ENCODE results near the gene DNAH3.
"Not testable (repeated sequence)": the region's sequence is repeated elsewhere in the genome, so short reads cannot be mapped to it uniquely, and the experiment has no call there.

Gene DNAH3

DNA sequence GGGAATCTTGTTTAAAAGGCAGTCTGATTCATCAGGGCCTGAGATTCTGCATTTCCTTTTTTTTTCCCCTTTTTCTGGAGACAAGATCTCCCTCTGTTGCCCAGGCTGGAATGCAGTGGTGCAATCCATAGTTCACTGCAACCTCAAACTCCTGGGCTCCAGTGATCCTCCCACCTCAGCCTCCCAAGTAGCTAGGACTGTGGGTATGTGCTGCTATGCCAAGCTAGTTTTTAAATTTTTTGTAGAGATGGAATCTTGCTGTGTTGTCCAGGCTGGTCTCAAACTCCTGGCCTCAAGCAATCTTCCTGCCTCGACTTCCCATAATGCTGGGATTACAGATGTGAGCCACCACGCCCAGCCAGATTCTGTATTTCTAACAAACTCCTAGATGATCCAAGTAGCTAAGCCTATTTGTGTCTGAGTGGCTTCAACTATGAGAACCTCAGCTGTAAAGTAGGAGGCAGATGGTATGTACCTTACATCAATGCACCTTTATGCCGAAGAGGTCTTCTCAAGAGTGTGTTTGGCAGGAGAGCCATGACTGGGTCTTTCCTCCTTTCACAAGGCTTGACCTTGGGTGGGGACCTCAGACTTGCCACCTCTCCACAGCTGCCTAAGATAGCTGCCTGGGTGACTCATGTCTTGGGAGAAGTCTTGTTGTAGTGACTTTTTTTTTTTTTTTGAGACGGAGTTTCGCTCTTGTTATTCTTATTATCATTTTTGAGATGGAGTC is 18.8 kb upstream of the DNAH3 start:
- DNase-seq (ENCODE audit: low read depth in 3 of 3, low spot score in 1 of 3), result no peak

DNA sequence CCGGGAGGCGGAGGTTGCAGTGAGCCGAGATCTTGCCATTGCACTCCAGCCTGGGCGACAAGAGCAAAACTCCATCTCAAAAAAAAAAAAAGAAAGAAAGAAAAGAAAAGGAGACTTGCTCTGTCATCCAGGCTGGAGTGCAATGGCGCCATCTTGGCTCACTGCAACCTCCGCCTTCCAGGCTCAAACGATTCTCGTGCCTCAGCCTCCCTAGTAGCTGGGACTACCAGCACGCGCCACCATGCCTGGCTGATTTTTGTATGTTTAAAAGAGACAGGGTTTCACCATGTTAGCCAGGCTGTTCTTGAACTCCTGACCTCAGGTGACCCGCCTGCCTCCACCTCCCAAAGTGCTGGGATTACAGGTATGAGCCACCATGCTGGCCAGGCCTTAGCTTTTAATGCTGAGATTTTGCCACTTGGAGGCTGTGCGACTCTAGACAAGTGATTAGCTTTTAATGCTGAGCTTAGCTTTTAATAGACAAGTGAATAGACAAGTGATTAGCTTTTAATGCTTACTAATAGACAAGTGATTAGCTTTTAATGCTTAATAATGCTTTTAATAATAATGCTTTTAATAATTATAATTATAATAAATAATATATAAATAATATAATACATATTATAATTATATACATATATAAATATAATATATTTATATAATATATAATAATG is 17.4 kb upstream of the DNAH3 start:
- no peak for DNase-seq (ENCODE audit: low read depth in 3 of 3, low spot score in 1 of 3)

DNA sequence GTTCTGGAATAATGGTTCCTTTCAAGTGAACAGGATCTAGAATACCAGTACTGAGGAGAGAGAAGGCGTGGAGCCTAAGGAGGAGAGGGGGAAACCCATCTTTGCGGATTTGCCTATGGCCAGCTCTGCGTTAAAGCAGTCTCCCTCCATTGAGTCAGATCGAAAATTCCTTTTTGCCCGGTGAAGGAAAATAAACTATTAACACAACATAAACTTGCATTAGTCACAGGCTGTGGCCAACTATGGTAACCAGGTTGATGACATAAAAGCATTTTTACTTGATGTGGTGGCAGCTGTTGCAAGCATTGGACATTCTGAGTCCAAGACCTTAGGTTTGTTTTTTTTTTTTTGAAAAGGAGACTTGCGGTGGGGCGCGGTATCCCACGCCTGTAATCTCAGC is 16.7 kb upstream of the DNAH3 start:
- no peak for DNase-seq (ENCODE audit: low read depth in 3 of 3, low spot score in 1 of 3)

DNA sequence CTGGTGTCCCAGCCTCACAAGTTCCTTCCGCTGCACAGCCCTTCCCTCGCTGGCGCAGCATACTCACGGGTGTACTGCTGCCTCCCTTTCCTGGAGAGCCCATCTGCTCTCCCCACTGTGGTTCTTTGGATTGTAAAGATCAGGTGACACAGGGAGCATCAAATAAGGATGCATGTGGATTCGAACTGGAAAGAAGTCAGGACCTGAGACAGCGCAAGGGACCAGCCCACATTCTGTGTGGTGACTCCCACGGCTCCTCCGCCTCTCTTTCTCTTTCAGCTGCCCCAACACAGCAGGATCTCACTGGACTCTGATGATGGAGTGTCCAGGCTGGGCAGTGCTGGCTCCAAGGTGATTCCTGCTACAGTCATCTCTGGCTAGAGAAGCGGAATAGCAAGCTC is 15.9 kb upstream of the DNAH3 start:
- DNase-seq (ENCODE audit: low read depth in 3 of 3, low spot score in 1 of 3), result no peak

DNA sequence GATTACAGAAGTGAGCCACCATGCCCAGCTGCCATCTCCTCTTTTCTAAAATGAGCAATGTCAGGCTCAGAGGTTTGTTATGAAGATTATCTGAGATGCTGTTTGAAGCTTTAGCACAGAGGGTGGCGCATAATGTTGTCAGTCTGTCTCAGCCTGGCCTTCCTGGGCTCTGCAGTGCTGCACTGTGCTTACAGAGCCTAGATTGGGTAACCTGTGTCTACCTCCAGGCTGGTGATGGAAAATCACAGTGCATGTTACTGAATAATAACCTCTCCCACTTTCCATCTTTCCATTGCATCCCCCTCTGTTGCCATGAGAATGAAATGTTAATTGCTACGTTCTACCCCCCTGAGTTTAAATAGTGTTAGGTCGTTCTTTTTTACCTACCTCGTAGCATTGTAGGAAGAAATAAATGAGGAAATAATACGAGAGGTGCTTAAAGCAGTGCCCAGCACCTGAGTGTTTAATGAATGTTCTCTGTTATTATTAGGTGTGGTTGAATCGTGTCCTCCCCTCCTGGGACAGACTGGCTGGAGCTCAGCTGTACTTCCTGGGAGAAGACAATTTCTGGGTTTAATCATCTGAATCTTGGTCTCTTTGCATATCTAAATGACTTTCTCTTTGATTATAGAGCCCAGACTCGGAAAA is 14.0 kb upstream of the DNAH3 start:
- no peak for DNase-seq (ENCODE audit: low read depth in 3 of 3, low spot score in 1 of 3)

DNA sequence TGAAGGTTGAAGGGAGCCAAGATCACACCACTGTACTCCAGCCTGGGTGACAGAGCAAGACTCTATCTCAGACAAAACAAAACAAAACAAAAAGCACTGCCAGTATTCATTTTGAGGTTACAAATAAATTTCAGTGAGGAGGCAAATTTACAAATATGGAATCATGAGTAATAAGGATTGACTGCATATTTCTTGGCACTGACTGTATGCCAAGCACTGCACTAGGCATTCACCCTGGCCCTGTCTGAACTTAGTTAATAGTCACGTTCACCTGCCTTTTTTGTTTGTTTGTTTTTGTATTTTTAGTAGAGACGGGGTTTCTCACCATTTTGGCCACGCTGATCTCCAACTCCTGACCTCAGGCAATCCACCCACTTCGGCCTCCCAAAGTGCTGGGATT is 12.9 kb upstream of the DNAH3 start:
- no peak for DNase-seq (ENCODE audit: low read depth in 3 of 3, low spot score in 1 of 3)

DNA sequence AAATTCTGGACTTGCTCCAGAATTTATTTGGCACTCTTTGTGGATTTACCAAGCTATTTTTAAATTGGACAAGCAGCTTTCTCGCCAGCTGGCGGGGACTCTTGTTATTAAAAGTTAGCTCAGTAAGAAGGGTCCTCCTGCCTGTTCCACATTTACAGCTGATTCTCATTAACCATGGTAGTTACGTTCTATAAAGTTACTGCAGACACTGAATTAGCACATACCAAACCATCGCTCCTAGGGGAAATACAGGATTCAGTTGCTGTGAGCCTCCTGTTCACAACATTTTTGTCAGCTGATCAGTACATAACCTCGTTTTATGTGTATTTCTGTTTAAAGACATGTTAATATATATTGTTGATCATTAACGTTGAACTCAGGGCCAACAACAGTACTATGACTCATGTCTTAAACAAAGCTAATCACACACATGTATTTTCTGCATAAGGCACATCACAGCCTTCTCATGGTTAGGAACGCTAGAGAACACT is 12.1 kb upstream of the DNAH3 start:
- DNase-seq (ENCODE audit: low read depth in 3 of 3, low spot score in 1 of 3), result no peak

DNA sequence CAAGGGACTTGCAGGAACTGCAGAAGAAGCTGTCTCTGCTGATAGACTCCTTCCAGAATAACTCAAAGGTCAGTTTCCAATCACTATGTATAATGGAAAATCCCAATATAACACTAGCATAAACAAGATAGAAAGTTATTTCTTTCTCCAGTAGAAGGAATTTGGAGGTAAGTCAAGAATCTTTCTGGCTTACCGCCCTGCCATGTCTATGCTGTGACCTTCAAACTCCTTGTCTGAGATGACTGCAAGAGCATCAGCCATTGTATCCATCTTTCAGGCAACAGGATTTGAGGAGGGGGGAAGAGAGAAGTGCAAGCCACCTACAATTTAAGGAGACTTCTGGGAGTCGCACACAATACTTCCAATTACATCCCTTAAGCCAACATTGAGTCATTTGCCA is 10.6 kb upstream of the DNAH3 start:
- DNase-seq (ENCODE audit: low read depth in 3 of 3, low spot score in 1 of 3), result no peak

DNA sequence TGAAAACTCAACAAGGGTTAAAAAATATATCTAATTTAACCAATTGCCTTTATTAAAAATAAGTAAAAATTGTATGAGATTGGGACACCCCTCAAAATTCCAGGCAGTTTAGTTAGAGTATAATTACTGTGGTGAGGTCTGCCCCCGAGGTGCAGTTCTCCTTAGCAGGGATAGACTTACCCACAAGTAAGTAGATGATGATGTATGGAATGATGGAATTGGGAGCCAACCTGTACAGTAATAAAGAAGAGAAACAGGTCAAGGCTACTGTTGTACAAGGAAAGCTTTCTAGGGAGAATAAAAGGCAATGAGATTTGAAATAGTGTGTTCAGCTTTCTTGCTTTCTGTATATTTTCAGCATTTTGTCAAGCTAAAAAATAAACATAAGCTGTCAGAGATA is 9.6 kb upstream of the DNAH3 start:
- DNase-seq (ENCODE audit: low read depth in 3 of 3, low spot score in 1 of 3), result no peak

DNA sequence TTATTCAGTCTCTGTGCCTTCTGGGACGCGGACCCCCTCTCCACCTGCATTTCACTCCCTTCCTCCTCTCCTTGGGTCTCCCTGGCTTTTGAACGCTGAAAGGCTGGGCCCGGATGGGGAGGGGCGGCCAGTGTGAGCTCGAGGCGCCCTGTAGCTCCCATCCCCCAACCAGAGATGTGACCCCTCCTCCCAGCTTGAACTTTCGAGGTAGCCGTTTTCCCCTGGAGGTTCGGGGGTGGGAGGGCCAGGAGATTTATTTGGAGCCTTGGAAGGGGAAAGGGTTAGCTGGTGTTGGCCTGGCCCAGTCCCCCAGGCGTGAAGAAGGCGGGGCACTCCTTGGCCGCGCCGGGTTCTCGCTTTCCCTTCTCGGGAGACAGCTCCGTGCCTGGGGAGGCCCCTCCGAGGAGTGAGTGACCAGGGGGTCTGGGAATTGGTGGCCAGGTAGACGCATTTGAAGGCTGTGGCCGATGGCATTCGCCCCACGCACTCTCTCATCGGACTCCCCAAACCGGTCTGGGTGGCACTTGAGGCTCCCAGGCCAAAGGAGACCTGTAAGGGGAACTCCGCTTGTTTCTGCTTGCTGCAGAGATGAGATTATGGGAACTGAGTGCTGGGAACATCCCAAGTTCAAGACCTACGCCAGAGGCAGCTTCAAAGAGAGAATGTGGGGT is 8.8 kb upstream of the DNAH3 start:
- no peak for DNase-seq (ENCODE audit: low read depth in 3 of 3, low spot score in 1 of 3)

DNA sequence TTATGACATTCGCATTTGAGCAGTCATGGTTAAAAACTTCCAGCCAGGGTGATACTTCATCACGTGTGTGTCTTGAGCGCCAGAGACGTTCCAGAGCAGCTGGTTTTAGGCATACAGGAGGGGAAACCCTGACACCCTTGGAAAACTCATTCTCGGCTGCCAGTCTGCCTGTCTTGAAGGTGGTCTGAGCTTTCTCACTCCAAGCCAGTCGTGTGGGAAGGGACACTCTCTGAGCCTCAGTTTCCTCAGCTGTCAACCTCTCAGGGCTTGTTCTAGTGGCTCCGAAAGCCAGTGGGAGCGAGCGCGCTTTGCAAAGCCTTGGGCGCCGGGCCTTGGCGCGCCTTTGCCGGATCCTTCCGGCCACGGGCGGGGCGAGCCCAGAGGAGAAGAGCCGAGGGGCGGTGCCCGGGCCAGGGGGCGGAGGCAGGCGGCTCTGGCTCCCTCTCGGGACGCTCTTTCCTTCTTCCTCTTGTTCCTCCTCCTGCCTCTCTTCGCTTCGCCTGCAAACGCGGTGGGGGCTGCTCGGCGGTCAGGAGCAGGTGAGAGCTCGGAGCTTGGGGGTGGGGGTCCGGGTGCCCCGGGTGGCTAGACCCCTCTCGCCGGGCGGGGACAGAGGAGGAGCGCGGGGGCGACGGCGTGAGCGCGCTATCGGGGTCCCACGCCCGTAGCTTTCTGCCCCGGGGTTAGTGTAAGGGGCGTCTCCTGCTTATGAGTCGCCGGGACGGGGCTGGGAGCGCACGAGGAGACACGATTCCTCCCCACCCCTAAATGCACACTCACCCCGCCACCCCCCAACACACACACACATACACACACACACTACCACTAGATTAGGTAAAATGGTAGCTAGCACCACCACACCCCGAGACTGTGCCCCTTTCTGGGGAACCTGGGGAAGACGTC is 7.8 kb upstream of the DNAH3 start, which contains the start of gene LDAF1:
LDAF1 (plus strand) TSS at position 467 of the 903 bp plus-strand sequence. CDS start 2,509 bp downstream, outside the sequence.
- DNase-seq (ENCODE audit: low read depth in 3 of 3, low spot score in 1 of 3), result peak; percentile 11 to 75 (median 38)

DNA sequence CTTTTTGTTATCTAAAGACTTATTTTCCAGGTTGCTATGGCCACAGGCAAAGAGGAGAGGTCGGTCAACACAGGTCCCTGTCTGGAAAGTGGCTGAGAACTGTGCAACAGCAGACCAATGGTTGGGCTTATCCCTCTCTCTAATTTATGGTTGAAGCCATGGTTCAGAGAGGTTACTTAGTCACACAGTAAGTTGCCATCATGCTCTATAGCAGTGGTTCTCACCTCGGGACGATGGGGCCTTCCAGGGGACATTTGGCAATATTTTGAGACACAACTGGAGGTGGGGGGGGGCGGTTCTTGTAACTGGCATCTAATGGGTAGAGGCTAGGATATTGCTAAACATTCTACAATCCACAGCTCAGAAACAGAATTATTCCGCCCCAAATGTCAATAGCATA is 7.0 kb upstream of the DNAH3 start:
- DNase-seq (ENCODE audit: low read depth in 3 of 3, low spot score in 1 of 3), result no peak

DNA sequence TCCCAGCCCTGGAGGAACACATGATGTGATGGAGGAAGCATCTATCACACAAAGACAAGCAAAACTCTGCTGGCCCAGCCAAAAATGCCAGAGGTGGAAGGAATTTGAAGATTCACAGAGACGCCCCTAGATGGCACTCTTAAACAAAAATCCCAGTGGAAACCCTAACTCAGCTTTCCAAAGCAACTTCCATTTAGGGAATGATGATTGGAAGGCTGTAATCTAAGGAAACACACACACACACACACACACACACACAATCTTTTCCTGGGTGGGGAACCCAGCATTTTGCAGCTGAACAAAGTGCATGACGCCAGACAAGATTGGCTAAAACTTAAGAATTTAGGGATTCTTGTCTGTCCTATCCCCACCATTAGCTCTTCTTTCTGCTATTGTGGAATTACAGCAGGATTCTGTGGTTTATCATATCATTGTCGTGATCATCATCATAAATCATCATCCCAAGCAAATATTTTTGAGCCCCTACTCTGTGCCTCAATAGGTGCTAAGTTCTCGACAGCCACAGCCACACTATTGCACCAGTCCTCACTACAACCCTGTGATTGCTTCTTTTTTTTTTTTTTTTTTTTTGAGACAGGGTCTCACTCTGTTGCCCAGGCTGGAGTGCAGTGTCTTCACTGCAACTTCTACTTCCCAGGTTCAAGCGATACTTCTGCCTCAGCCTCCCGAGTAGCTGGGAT is 6.3 kb upstream of the DNAH3 start:
- DNase-seq (ENCODE audit: low read depth in 3 of 3, low spot score in 1 of 3), result no peak

DNA sequence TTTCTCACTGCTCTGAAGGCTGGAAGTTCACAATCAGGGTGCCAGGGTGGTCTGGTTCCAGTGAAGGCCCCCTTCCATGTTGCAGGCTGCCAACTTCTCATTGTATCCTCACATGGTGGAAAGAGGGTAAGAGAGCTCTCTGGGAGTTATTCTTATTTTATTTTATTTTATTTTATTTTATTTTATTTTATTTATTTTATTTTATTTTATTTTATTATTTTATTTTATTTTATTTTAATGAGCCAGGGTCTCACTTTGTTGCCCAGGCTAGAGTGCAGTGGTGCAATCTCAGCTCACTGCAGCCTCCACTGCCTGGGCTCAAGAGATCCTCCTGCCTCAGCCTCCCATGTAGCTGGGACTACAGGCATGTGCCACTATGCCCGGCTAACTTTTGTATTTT is 5.4 kb upstream of the DNAH3 start:
- DNase-seq (ENCODE audit: low read depth in 3 of 3, low spot score in 1 of 3), result not testable (repeated sequence)

DNA sequence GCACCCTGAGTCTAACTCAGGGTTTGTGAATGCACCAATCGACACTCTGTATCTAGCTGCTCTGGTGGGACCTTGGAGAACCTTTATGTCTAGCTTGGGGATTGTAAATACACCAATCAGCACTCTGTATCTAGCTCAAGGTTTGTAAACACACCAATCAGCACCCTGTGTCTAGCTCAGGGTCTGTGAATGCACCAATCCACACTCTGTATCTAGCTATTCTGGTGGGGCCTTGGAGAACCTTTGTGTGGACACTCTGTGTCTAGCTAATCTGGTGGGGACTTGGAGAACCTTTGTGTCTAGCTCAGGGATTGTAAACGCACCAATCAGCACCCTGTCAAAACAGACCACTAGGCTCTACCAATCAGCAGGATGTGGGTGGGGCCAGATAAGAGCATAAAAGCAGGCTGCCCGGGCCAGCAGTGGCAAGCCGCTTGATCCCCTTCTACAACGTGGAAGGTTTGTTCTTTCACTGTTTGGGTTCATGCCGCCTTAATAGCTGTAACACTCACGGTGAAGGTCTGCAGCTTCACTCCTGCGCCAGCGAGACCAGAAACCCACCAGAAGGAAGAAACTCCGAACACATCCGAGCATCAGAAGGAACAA is 2.6 kb upstream of the DNAH3 start:
- not testable (repeated sequence) for DNase-seq (ENCODE audit: low read depth in 3 of 3, low spot score in 1 of 3)

DNA sequence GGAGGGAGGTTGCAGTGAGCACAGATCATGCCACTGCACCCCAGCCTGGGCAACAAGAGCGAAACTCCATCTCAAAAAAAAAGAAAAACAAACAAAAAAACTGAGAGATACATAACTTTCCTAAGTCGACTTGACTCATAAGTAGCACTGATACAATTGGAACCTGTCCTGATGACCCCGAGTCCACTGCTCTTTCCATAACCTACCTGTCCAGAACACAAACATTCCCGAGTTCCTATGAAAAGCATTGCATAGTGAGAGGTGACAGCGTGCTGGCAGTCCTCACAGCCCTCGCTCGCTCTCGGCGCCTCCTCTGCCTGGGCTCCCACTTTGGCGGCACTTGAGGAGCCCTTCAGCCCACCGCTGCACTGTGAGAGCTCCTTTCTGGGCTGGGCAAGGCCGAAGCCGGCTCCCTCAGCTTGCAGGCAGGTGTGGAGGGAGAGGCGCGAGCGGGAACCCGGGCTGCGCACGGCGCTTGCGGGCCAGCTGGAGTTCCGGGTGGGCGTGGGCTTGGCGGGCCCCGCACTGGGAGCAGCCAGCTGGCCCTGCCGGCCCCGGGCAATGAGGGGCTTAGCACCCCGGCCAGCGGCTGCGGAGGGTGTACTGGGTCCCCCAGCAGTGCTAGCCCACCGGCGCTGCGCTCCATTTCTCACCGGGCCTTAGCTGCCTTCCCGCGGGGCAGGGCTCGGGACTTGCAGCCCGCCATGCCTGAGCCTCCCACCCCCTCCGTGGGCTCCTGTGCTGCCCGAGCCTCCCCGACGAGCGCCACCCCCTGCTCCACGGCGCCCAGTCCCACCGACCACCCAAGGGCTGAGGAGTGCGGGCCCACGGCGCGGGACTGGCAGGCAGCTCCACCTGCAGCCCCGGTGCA is 1.7 kb upstream of the DNAH3 start:
- not testable (repeated sequence) for DNase-seq (ENCODE audit: low read depth in 3 of 3, low spot score in 1 of 3)

DNA sequence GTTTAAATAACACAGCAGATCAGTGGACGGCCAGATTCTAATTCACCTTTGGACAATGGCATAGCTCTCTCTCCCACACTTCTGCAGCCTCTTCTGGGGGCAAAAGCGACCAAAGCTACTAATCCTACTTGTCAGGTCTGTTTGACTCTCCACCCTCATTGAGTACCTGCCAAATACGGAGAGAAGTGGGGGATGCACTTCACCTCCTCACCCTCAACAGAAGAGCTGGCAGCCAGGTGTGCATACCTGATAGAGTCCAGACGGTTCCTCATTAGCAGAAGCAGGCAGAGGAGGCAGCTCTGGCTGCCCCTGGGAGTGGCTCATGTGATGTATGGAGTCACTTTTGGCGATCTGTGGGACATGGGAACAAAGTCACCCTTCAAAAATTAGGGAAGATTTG is 4.9 kb downstream of the DNAH3 start:
- DNase-seq (ENCODE audit: low read depth in 3 of 3, low spot score in 1 of 3), result no peak

DNA sequence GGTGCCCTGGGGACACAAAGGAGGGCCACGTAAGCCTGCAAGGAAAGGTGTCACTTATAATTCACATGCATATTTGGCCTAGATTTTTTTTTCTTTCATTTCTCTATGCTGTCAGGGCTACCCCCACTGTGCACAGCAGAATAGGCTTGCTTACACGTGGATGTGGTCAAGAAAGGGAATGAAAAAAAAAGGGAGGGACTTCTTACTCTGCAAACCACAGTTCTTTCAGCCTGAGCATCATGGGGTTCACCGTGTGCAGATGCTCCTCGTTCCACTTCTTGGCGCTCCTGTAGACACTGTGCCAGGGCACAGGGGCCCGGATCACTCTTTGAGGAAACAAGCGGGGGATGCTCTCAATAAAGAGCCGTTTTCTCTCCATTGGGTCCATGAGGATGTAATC is 16.6 kb downstream of the DNAH3 start:
- DNase-seq (ENCODE audit: low read depth in 3 of 3, low spot score in 1 of 3), result no peak

DNA sequence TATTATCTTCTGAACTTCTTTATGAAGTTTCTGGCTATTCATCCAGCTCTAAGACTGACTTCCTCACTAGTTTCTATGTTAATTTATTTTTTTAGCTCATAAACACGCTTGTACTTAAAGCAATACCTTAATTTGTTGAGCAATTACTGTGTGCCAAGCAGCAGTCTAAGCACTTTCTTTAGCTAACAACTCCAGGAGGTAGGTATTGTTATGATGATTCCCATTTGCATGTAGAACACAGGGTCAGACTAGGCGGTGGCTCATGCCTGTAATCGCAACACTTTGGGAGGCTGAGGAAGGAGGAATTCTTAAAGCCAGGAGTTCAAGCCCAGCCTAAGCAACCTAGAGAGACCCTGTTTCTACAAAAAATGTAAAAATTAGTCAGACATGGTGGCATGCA is 19.8 kb downstream of the DNAH3 start:
- DNase-seq (ENCODE audit: low read depth in 3 of 3, low spot score in 1 of 3), result no peak
